Coronary artery (tissue), 2 donors: ENCODE measurements around the gene LRP5.
"Not testable (repeated sequence)": the region's sequence is repeated elsewhere in the genome, so short reads cannot be mapped to it uniquely, and the experiment has no call there.

ENCODE experiments used
- DNase-seq: peaks from one replicate; pipeline ENCODE4 v3.0.0-alpha.2; 2017; ENCODE audit warnings: low spot score
- H3K27ac ChIP-seq, 2 donors: fragments of 200-600 bp; sonication (generic); one replicate each; pipeline ENCODE4 v1.5.1; 2016 to 2019
- H3K4me3 ChIP-seq: fragments of 200-600 bp; sonication (generic); 2 replicates; pipeline ENCODE4 v1.5.1; 2016; ENCODE audit warnings: mild to moderate bottlenecking, moderate library complexity
- CTCF ChIP-seq: fragments of 200-600 bp; sonication (generic); IDR thresholded peaks from one replicate; pipeline ENCODE4 v1.5.1; 2019; ENCODE audit warnings: antibody characterized with exemption

LRP5 gene

GRCh38 chr11:68396516-68396915, 84.1 kb downstream of the LRP5 start:
- DNase-seq: no peak
- H3K4me3 ChIP-seq: no peak overlapping the region
- no peak for TF ChIP-seq CTCF
- no peak overlapping the region for H3K27ac ChIP-seq

GRCh38 chr11:68397256-68397655, 84.9 kb downstream of the LRP5 start:
- DNase-seq: no peak
- H3K27ac ChIP-seq: peak overlapping the region in 1 of 2 donors; percentile 75
- no peak for TF ChIP-seq CTCF
- no peak overlapping the region for H3K4me3 ChIP-seq

- TF ChIP-seq CTCF: no peak
- Histone ChIP-seq H3K4me3 (peak overlapping the region; percentile 28), H3K27ac (peak overlapping the region; percentile 32 to 84)
- no peak for DNase-seq
These were observed 86.8 kb downstream of the LRP5 start for GRCh38 chr11:68398995-68399851.

GRCh38 chr11:68399916-68400315, 87.5 kb downstream of the LRP5 start:
- Histone ChIP-seq H3K27ac (peak overlapping the region; percentile 32 to 84), H3K4me3 (peak overlapping the region; percentile 28)
- DNase-seq: no peak
- no peak for TF ChIP-seq CTCF

GRCh38 chr11:68400584-68400983, 88.2 kb downstream of the LRP5 start:
- not testable (repeated sequence) for DNase-seq, H3K27ac ChIP-seq, H3K4me3 ChIP-seq

- no peak for TF ChIP-seq CTCF
- H3K27ac ChIP-seq: no peak overlapping the region
- no peak for DNase-seq
These were observed 89.5 kb downstream of the LRP5 start for GRCh38 chr11:68401856-68402255.

GRCh38 chr11:68402355-68403031, 90.1 kb downstream of the LRP5 start:
- H3K4me3 ChIP-seq: no peak overlapping the region
- no peak for TF ChIP-seq CTCF
- no peak overlapping the region for H3K27ac ChIP-seq

More at GRCh38 chr11:68401856-68402255, 89.5 kb downstream of the LRP5 start:
- H3K4me3 ChIP-seq: no peak overlapping the region

More at GRCh38 chr11:68402355-68403031, 90.1 kb downstream of the LRP5 start:
- no peak for DNase-seq
